ENCODE data around the gene CRY1. TPM values are rescaled to one million over a fixed set of nuclear protein-coding genes. Genes with fewer than 3 reads are reported as not detected.

CRY1 gene
- total RNA-seq, 1 donor from 2014 or later = 26.8 TPM

GRCh38 chr12:106960443-106960842 lies 132.9 kb downstream of the CRY1 start:
- no peak for TF ChIP-seq CTCF (conservative IDR thresholded peaks at IDR 0.05; ENCODE audit: low read depth, low read length)
- no peak for DNase-seq (ENCODE audit: low read depth)

GRCh38 chr12:106957583-106957982 lies 135.8 kb downstream of the CRY1 start:
- DNase-seq (ENCODE audit: low read depth) = no peak
- no peak for TF ChIP-seq CTCF (conservative IDR thresholded peaks at IDR 0.05; ENCODE audit: low read depth, low read length)
- peak overlapping the region; percentile 88 for H3K4me3 ChIP-seq (ENCODE audit: low read depth, low read length)

More at GRCh38 chr12:106960443-106960842, 132.9 kb downstream of the CRY1 start:
- no peak overlapping the region for H3K4me3 ChIP-seq (ENCODE audit: low read depth, low read length)

GRCh38 chr12:106956048-106956578 lies 137.2 kb downstream of the CRY1 start:
- no peak for TF ChIP-seq CTCF (conservative IDR thresholded peaks at IDR 0.05; ENCODE audit: low read depth, low read length)
- DNase-seq (ENCODE audit: low read depth) = no peak
- H3K4me3 ChIP-seq (ENCODE audit: low read depth, low read length) = peak overlapping the region; percentile 88

GRCh38 chr12:106955377-106956047 lies 137.8 kb downstream of the CRY1 start, which contains the start of gene TMEM263:
Gene TMEM263, plus strand, starts transcription at chr12:106955907. Its CDS starts 11,210 bp downstream, at chr12:106967117.
- no peak for TF ChIP-seq CTCF (conservative IDR thresholded peaks at IDR 0.05; ENCODE audit: low read depth, low read length)
- DNase-seq (ENCODE audit: low read depth) = no peak
- peak within 1 kb of the TSS; percentile 88 for H3K4me3 ChIP-seq (ENCODE audit: low read depth, low read length)

- DNase-seq (ENCODE audit: low read depth) = no peak
- TF ChIP-seq CTCF (conservative IDR thresholded peaks at IDR 0.05; ENCODE audit: low read depth, low read length) = no peak
These were observed 138.6 kb downstream of the CRY1 start for GRCh38 chr12:106954462-106955376.

GRCh38 chr12:106953352-106954250 lies 139.7 kb downstream of the CRY1 start:
- no peak for DNase-seq (ENCODE audit: low read depth)
- no peak for TF ChIP-seq CTCF (conservative IDR thresholded peaks at IDR 0.05; ENCODE audit: low read depth, low read length)
- peak overlapping the region; percentile 88 for H3K4me3 ChIP-seq (ENCODE audit: low read depth, low read length)

More at GRCh38 chr12:106954462-106955376, 138.6 kb downstream of the CRY1 start:
- H3K4me3 ChIP-seq (ENCODE audit: low read depth, low read length) = peak overlapping the region; percentile 88

Measured in epithelial cell of proximal tubule (primary cell).